ENCODE measurements around the gene NAT10.

DNA sequence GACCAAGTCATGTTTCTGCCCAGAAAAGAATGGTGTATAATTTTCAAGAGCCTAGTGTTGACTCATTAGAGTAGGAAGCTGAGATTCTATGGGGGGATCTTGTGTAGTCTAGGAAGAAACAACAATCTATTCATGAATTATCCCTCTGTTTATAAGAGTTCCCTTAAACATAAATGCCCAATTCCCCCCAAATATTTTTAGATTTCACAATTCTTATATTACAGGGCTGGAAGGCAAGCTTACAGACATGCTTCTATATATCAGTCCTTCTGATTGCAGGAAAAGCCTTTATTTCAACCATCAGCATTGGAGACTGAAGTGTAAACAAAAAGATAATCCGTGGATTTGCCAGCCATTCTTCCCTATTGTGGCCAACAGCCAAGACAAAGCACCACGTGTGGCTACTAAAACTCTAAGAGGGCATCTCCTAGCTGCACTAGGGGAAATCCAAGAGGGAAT, 71.4 kb downstream of the NAT10 start:
- no peak for TF ChIP-seq POLR2A (IDR thresholded peaks at IDR 0.05; ENCODE audit: low read length)
- TF ChIP-seq GATA1 (IDR thresholded peaks at IDR 0.05; ENCODE audit: low read depth, low read length): no peak
